Stimulated activated naive CD4-positive, alpha-beta T cell treated with Interleukin-2 at 50 U/mL for 16 hours (primary cell): ENCODE data around the gene TBC1D25.

Experiments used
- DNase-seq: peaks from one replicate; lab custom pipeline; 2025; lab: John Stamatoyannopoulos, UW

TBC1D25 gene

GRCh38 chrX:48539345-48540027 is at the start of gene TBC1D25:
TBC1D25 (plus strand) TSS chrX:48539714; CDS start chrX:48539798, 84 bp downstream.
- DNase-seq = peak; percentile 96

GRCh38 chrX:48489892-48490291 is 49.6 kb upstream of the TBC1D25 start:
- DNase-seq = no peak

- no peak for DNase-seq
Observed at GRCh38 chrX:48490661-48491060, 48.9 kb upstream of the TBC1D25 start.

- DNase-seq = no peak
Observed at GRCh38 chrX:48491809-48492208, 47.7 kb upstream of the TBC1D25 start.

GRCh38 chrX:48492293-48492910 is 47.1 kb upstream of the TBC1D25 start:
- DNase-seq = no peak

- DNase-seq = no peak
Observed at GRCh38 chrX:48493890-48494364, 45.6 kb upstream of the TBC1D25 start.

- DNase-seq = no peak
Observed at GRCh38 chrX:48496660-48497059, 42.9 kb upstream of the TBC1D25 start.

- DNase-seq = no peak
Observed at GRCh38 chrX:48497871-48498270, 41.6 kb upstream of the TBC1D25 start.

- no peak for DNase-seq
Observed at GRCh38 chrX:48498374-48498809, 41.1 kb upstream of the TBC1D25 start.

GRCh38 chrX:48504261-48504660 is 35.3 kb upstream of the TBC1D25 start:
- no peak for DNase-seq

- no peak for DNase-seq
Observed at GRCh38 chrX:48505481-48505880, 34.0 kb upstream of the TBC1D25 start.

GRCh38 chrX:48507246-48507645 is 32.3 kb upstream of the TBC1D25 start:
- no peak for DNase-seq

GRCh38 chrX:48508400-48509244 is 30.9 kb upstream of the TBC1D25 start, which contains the start of gene PORCN:
PORCN (plus strand) TSS chrX:48508992; CDS start chrX:48509821, 829 bp downstream.
- peak; percentile 76 for DNase-seq

GRCh38 chrX:48509245-48509590 is 30.3 kb upstream of the TBC1D25 start:
- DNase-seq = no peak

- no peak for DNase-seq
Observed at GRCh38 chrX:48509619-48510018, 29.9 kb upstream of the TBC1D25 start.

- DNase-seq = no peak
Observed at GRCh38 chrX:48511560-48511959, 28.0 kb upstream of the TBC1D25 start.

- no peak for DNase-seq
Observed at GRCh38 chrX:48512371-48512935, 27.1 kb upstream of the TBC1D25 start.

- DNase-seq = no peak
Observed at GRCh38 chrX:48513670-48514069, 25.8 kb upstream of the TBC1D25 start.

- DNase-seq = no peak
Observed at GRCh38 chrX:48514126-48514806, 25.2 kb upstream of the TBC1D25 start.

GRCh38 chrX:48514868-48515460 is 24.6 kb upstream of the TBC1D25 start:
- DNase-seq = no peak

- DNase-seq = no peak
Observed at GRCh38 chrX:48515842-48516241, 23.7 kb upstream of the TBC1D25 start.
